ENCODE results near the gene WNT5A.

DNA sequence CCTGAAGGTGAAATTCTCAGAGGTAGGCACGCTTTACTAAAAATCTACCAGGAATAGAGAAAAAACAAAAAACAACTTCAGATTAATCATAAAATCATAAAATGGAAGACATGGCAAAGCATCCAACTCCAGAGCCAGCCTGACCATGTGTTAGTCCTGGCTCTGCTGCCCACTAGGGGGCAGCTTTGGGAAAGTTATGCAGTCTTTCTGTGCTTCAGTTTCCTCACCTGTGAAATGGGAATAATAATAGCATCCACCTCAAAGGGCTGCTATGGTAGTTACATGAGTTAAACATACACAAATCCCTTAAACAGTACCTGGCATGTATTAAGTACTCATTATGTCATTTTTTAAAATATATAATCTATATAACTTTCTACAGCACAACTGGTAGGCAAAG, 52.3 kb downstream of the WNT5A start:
- TF ChIP-seq POLR2A (IDR thresholded peaks at IDR 0.05): no peak
- TF ChIP-seq, protein P1, sequence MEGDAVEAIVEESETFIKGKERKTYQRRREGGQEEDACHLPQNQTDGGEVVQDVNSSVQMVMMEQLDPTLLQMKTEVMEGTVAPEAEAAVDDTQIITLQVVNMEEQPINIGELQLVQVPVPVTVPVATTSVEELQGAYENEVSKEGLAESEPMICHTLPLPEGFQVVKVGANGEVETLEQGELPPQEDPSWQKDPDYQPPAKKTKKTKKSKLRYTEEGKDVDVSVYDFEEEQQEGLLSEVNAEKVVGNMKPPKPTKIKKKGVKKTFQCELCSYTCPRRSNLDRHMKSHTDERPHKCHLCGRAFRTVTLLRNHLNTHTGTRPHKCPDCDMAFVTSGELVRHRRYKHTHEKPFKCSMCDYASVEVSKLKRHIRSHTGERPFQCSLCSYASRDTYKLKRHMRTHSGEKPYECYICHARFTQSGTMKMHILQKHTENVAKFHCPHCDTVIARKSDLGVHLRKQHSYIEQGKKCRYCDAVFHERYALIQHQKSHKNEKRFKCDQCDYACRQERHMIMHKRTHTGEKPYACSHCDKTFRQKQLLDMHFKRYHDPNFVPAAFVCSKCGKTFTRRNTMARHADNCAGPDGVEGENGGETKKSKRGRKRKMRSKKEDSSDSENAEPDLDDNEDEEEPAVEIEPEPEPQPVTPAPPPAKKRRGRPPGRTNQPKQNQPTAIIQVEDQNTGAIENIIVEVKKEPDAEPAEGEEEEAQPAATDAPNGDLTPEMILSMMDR (IDR thresholded peaks at IDR 0.05): no peak
